CD14-positive monocyte (primary cell): ENCODE measurements around the gene HLA-G. TPM values are rescaled to one million over a fixed set of nuclear protein-coding genes. Genes with fewer than 3 reads are reported as not detected.

Experiments used
- DNase-seq, 3 donors: peaks; one replicate each; pipeline ENCODE4 v3.0.0-alpha.2; 2011 to 2022
- H2AFZ ChIP-seq: 2 replicates; pipeline ENCODE4 v1.6.0; 2012; ENCODE audit warnings: mild to moderate bottlenecking, low read depth, low read length, inconsistent platforms; ENCODE audit not compliant: insufficient read depth, poor library complexity, severe bottlenecking
- H3K27ac ChIP-seq, 2 donors: 1 replicate in 1 of 2; 2 replicates in 1 of 2; pipeline ENCODE4 v1.5.1; 2012 to 2013; ENCODE audit warnings: low read length in 2 of 2, control low read depth in 1 of 2, inconsistent platforms in 1 of 2, low read depth in 1 of 2, mild to moderate bottlenecking in 1 of 2
- H3K27me3 ChIP-seq, 2 donors: one replicate each; pipeline versions ENCODE4 v1.6.0 to v1.6.1; 2011 to 2013; ENCODE audit warnings: low read length in 2 of 2; ENCODE audit not compliant: control insufficient read depth in 2 of 2, insufficient read depth in 2 of 2
- H3K36me3 ChIP-seq, 2 donors: replicated peaks in 1 of 2; 1 replicate in 1 of 2; 2 replicates in 1 of 2; pipeline versions ENCODE4 v1.5.1 to v1.6.1; 2012 to 2013; ENCODE audit warnings: low read length in 2 of 2, control low read depth in 1 of 2, inconsistent platforms in 1 of 2, mild to moderate bottlenecking in 1 of 2; ENCODE audit not compliant: insufficient read depth in 2 of 2, control insufficient read depth in 1 of 2
- H3K4me1 ChIP-seq, 2 donors: 1 replicate in 1 of 2; 2 replicates in 1 of 2; pipeline versions ENCODE4 v1.5.1 to v1.6.1; 2012 to 2013; ENCODE audit warnings: low read length in 2 of 2, control low read depth in 1 of 2, inconsistent platforms in 1 of 2, mild to moderate bottlenecking in 1 of 2, moderate library complexity in 1 of 2; ENCODE audit not compliant: insufficient read depth in 2 of 2, control insufficient read depth in 1 of 2
- H3K4me2 ChIP-seq: replicated peaks from 2 replicates; pipeline ENCODE3; 2012; ENCODE audit warnings: low read length, moderate library complexity, mild to moderate bottlenecking; ENCODE audit not compliant: poor library complexity, severe bottlenecking; ENCODE audit errors: extremely low read depth
- H3K4me3 ChIP-seq, 3 experiments: fragments of 200-600 bp in 1 of 3; sonication (generic) in 1 of 3; replicated peaks in 1 of 3; 1 replicate in 2 of 3; 2 replicates in 1 of 3; pipeline ENCODE4 v1.5.1; 2011 to 2013; ENCODE audit warnings: low read length in 3 of 3, mild to moderate bottlenecking in 3 of 3, control low read depth in 2 of 3, low read depth in 2 of 3, inconsistent platforms in 1 of 3, moderate library complexity in 1 of 3
- H3K79me2 ChIP-seq: 2 replicates; pipeline ENCODE4 v1.6.0; 2012; ENCODE audit warnings: mild to moderate bottlenecking, control low read depth, inconsistent platforms, low read length, moderate library complexity; ENCODE audit not compliant: insufficient read depth
- H3K9ac ChIP-seq: 2 replicates; pipeline ENCODE4 v1.6.0; 2017; ENCODE audit warnings: low read length, mild to moderate bottlenecking; ENCODE audit not compliant: insufficient read depth, poor library complexity, severe bottlenecking
- H3K9me3 ChIP-seq, 2 donors: replicated peaks in 1 of 2; 1 replicate in 1 of 2; 2 replicates in 1 of 2; pipeline versions ENCODE4 v1.5.1 to v1.6.1; 2012 to 2013; ENCODE audit warnings: low read length in 2 of 2, control low read depth in 1 of 2; ENCODE audit not compliant: control insufficient read depth in 1 of 2, insufficient read depth in 1 of 2
- H4K20me1 ChIP-seq: 2 replicates; pipeline ENCODE4 v1.6.0; 2012; ENCODE audit warnings: mild to moderate bottlenecking, low read length, control low read depth, moderate library complexity; ENCODE audit not compliant: insufficient read depth
- H3K27ac Mint-ChIP-seq, 7 donors: one replicate each; pipeline ENCODE4 v1.8.0; 2020; ENCODE audit warnings: mild to moderate bottlenecking in 7 of 7, mixed read lengths in 7 of 7, moderate library complexity in 6 of 7, inconsistent platforms in 2 of 7
- H3K27me3 Mint-ChIP-seq, 3 donors: one replicate each; pipeline ENCODE4 v1.8.0; 2021 to 2022; ENCODE audit warnings: low read depth in 3 of 3, mild to moderate bottlenecking in 3 of 3, mixed read lengths in 3 of 3, moderate library complexity in 3 of 3, inconsistent platforms in 1 of 3
- H3K36me3 Mint-ChIP-seq, 2 donors: one replicate each; pipeline ENCODE4 v1.8.0; 2020; ENCODE audit warnings: mixed read lengths in 2 of 2, inconsistent platforms in 1 of 2, mild to moderate bottlenecking in 1 of 2
- H3K4me1 Mint-ChIP-seq: one replicate; pipeline ENCODE4 v1.8.0; 2020; ENCODE audit warnings: mild to moderate bottlenecking, mixed read lengths
- H3K4me3 Mint-ChIP-seq, 2 donors: one replicate each; pipeline ENCODE4 v1.8.0; 2020; ENCODE audit warnings: mild to moderate bottlenecking in 2 of 2, mixed read lengths in 2 of 2, moderate library complexity in 1 of 2
- H3K9me3 Mint-ChIP-seq, 7 donors: one replicate each; pipeline ENCODE4 v1.8.0; 2020 to 2022; ENCODE audit warnings: mixed read lengths in 7 of 7, mild to moderate bottlenecking in 6 of 7, moderate library complexity in 6 of 7, inconsistent platforms in 2 of 7
- WGBS: methylation state at CpG from one replicate; pipeline ENCODE4 v1.1.5; 2013; ENCODE audit warnings: missing lambda C conversion rate; ENCODE audit not compliant: insufficient coverage; 5-methylcytosine and 5-hydroxymethylcytosine counted together
- intact Hi-C, 2 donors: fragments of 100-400 bp; cut with micrococcal nuclease; formaldehyde crosslinking; loops; one replicate each; pipeline versions ENCODE4 v1.15.0 to v1.15.1; 2023
- polyA plus RNA-seq, 3 donors: library from polyadenylated mRNA; depleted of rRNA in 1 of 3; unstranded in 2 of 3; stranded (reverse) in 1 of 3; fragments of 300-500 nt in 2 of 3; fragments of >200 nt in 1 of 3; fragmentation: Illumina TruSeq in 2 of 3; gene quantifications; 1 replicate in 2 of 3; 2 replicates in 1 of 3; pipeline ENCODE4 v1.2.3, GENCODE V29; 2012 to 2021
- TF ChIP-seq, protein P1 (sequence below): fragments of 200-600 bp; IDR thresholded peaks from one replicate; pipeline ENCODE4 v1.8.0; 2022; ENCODE audit warnings: antibody characterized with exemption, mild to moderate bottlenecking

HLA-G gene
- polyA plus RNA-seq, 3 donors = 0.12 to 2.3 (median 0.89) TPM

DNA sequence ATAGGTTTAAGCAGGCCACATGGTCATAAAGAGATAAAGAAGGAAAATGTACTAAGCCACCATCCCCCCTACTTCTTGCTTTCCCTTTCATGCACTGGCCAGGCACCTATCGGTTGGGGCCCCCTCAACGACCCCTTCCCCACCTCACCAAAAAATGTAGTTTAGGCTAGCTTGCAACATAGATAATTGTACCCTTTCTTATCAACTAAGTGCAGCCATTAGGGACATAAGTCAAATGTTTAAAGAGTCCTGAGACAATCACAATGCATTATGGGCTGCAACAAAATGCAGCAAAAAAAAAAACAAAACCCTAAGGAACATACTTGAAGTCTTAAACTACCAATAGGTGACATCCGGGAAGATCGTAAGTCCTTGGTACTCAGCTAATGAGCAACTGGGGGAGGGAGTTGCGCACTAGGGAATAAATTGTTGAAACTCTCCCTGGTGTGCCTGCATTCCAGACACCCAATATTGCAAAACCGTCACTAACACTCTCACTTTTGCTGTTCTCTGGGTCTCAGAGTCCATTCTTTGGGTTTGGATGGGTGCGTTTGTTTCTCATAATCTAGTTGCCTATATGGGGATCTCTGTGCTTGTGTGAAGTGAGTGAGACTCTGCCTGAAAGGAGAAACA lies 12.4 kb upstream of the HLA-G start:
- TF ChIP-seq, protein P1, sequence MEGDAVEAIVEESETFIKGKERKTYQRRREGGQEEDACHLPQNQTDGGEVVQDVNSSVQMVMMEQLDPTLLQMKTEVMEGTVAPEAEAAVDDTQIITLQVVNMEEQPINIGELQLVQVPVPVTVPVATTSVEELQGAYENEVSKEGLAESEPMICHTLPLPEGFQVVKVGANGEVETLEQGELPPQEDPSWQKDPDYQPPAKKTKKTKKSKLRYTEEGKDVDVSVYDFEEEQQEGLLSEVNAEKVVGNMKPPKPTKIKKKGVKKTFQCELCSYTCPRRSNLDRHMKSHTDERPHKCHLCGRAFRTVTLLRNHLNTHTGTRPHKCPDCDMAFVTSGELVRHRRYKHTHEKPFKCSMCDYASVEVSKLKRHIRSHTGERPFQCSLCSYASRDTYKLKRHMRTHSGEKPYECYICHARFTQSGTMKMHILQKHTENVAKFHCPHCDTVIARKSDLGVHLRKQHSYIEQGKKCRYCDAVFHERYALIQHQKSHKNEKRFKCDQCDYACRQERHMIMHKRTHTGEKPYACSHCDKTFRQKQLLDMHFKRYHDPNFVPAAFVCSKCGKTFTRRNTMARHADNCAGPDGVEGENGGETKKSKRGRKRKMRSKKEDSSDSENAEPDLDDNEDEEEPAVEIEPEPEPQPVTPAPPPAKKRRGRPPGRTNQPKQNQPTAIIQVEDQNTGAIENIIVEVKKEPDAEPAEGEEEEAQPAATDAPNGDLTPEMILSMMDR = no peak
- H4K20me1 ChIP-seq = no peaks in the 10 kb centered on the region
- no peaks in the 10 kb centered on the region for H3K79me2 ChIP-seq
- Mint-ChIP-seq H3K4me3 (no peak overlapping the region), H3K27ac (no peak overlapping the region), H3K4me1 (peaks cover 6% of the 10 kb centered on the region), H3K27me3 (peaks cover 0 to 11% (median 11%) of the 10 kb centered on the region in 3 donors), H3K36me3 (no peaks in the 10 kb centered on the region), H3K9me3 (peaks cover 0 to 2% (median 0%) of the 10 kb centered on the region in 7 donors)
- no peak overlapping the region for H3K4me2 ChIP-seq
- no peak overlapping the region for H3K9ac ChIP-seq
- intact Hi-C loops = no loop called here
- 94% methylated on average over 3 of the region's 7 CpGs for WGBS
- peak overlapping the region; percentile 63 for H2AFZ ChIP-seq
- no peaks in the 10 kb centered on the region for H3K36me3 ChIP-seq
- H3K4me3 ChIP-seq = no peak overlapping the region
- no peaks in the 10 kb centered on the region for H3K9me3 ChIP-seq
- DNase-seq = no peak
- H3K4me1 ChIP-seq = no peaks in the 10 kb centered on the region
- H3K27me3 ChIP-seq = peaks cover under 1 to 2% of the 10 kb centered on the region in 2 donors
- H3K27ac ChIP-seq = no peak overlapping the region

DNA sequence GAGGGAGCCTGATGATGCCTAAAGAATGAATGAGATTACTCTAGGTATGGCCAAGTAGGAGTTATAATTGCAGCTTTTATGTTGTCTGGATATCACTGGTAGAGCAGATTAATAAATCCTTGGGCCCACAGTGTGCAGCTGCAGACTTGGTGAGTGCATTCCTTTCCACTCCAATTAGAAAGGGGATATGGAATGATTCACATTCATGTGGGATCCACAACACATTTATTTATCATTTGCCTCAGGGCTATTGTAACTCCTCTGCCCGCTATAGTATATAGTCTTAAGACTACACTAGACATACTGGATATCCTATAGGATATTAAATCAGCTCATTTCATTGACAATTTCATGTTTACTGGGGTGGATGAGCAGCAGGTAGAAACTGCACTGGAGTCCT lies 11.6 kb upstream of the HLA-G start:
- Mint-ChIP-seq H3K36me3 (no peaks in the 10 kb centered on the region), H3K27me3 (peaks cover 0 to 12% (median 11%) of the 10 kb centered on the region in 3 donors), H3K27ac (peak overlapping the region in 1 of 7 donors; percentile 55), H3K9me3 (peaks cover 0 to 2% (median 0%) of the 10 kb centered on the region in 7 donors), H3K4me3 (no peak overlapping the region), H3K4me1 (peaks cover 6% of the 10 kb centered on the region)
- Histone ChIP-seq H4K20me1 (no peaks in the 10 kb centered on the region), H3K9me3 (no peaks in the 10 kb centered on the region), H3K36me3 (no peaks in the 10 kb centered on the region), H3K9ac (no peak overlapping the region), H3K4me1 (no peaks in the 10 kb centered on the region), H3K79me2 (no peaks in the 10 kb centered on the region), H3K27me3 (peaks cover 0 to 3% of the 10 kb centered on the region in 2 donors), H3K27ac (no peak overlapping the region), H3K4me3 (no peak overlapping the region), H3K4me2 (no peak overlapping the region), H2AFZ (no peak overlapping the region)
- no CpG with 5 or more reads among the region's 1 CpG for WGBS
- intact Hi-C loops = no loop called here
- TF ChIP-seq, protein P1 = no peak
- DNase-seq = no peak
